IMR-90 (cell line): ENCODE data around the gene FAM78A. TPM values are rescaled to one million over a fixed set of nuclear protein-coding genes. Genes with fewer than 3 reads are reported as not detected.

Experiments used
- ATAC-seq: fragments of 200-7000 bp; cut with Tn5 transposase; 2 replicates; pipeline ENCODE4 v1.9.1; 2020; ENCODE audit warnings: low read depth, mild to moderate bottlenecking, moderate library complexity
- BruUV-seq: library from RNA; stranded (reverse); fragments of 400-500 nt; replicated peaks from 2 replicates; lab custom pipeline; 2021; lab: Mats Ljungman, UMichigan
- CTCF ChIA-PET: fragments of 300-600 bp; formaldehyde crosslinking; extraction: SDS; loops from one replicate; lab custom pipeline; 2021; ENCODE audit warnings: antibody characterized with exemption; lab: Yijun Ruan, JAX
- POLR2A ChIA-PET: fragments of 300-600 bp; sonication (Branson Sonifier 250); formaldehyde crosslinking; loops from one replicate; lab custom pipeline; 2022; ENCODE audit warnings: antibody characterized with exemption; ENCODE audit not compliant: unreplicated experiment; lab: Charles Lee
- DNase-seq: peaks from one replicate; pipeline ENCODE4 v3.0.0; 2013
- H2AFZ ChIP-seq: replicated peaks from 2 replicates; pipeline ENCODE3; 2013; ENCODE audit warnings: low read length, mild to moderate bottlenecking; ENCODE audit not compliant: poor library complexity
- H2AK5ac ChIP-seq: 2 replicates; pipeline ENCODE4 v1.6.1; 2013; ENCODE audit warnings: low read depth, low read length, inconsistent platforms
- H2AK9ac ChIP-seq: replicated peaks from 2 replicates; pipeline ENCODE3; 2013; ENCODE audit warnings: mild to moderate bottlenecking, low read depth, low read length, moderate library complexity; ENCODE audit not compliant: poor library complexity
- H2BK120ac ChIP-seq: 2 replicates; pipeline ENCODE4 v1.6.1; 2013; ENCODE audit warnings: low read depth, low read length, inconsistent platforms
- H2BK15ac ChIP-seq: 3 replicates; pipeline ENCODE4 v1.6.1; 2013; ENCODE audit warnings: low read depth, low read length, inconsistent platforms
- H2BK20ac ChIP-seq: 2 replicates; pipeline ENCODE4 v1.6.1; 2013; ENCODE audit warnings: low read depth, mild to moderate bottlenecking, inconsistent platforms, low read length, moderate library complexity
- H2BK5ac ChIP-seq: 2 replicates; pipeline ENCODE4 v1.6.1; 2013; ENCODE audit warnings: mild to moderate bottlenecking, low read depth, low read length, inconsistent platforms; ENCODE audit not compliant: poor library complexity, severe bottlenecking
- H3K14ac ChIP-seq: replicated peaks from 2 replicates; pipeline ENCODE4 v1.6.1; 2013; ENCODE audit warnings: low read depth, low read length, inconsistent platforms
- H3K18ac ChIP-seq: 2 replicates; pipeline ENCODE4 v1.6.1; 2013; ENCODE audit warnings: low read depth, low read length, control low read depth
- H3K23ac ChIP-seq: 2 replicates; pipeline ENCODE4 v1.6.1; 2013; ENCODE audit warnings: low read depth, low read length, inconsistent platforms
- H3K27ac ChIP-seq: 2 replicates; pipeline ENCODE4 v1.5.1; 2013; ENCODE audit warnings: mild to moderate bottlenecking, control low read depth, low read length; ENCODE audit not compliant: insufficient read depth
- H3K27me3 ChIP-seq: 2 replicates; pipeline ENCODE4 v1.6.1; 2013; ENCODE audit warnings: low read length; ENCODE audit not compliant: control insufficient read depth, insufficient read depth
- H3K36me3 ChIP-seq: 2 replicates; pipeline ENCODE4 v1.6.1; 2013; ENCODE audit warnings: low read length, mixed read lengths; ENCODE audit not compliant: control insufficient read depth, insufficient read depth
- H3K4ac ChIP-seq: 2 replicates; pipeline ENCODE4 v1.6.1; 2013; ENCODE audit warnings: low read depth, low read length, inconsistent platforms
- H3K4me1 ChIP-seq: 2 replicates; pipeline ENCODE4 v1.6.1; 2013; ENCODE audit warnings: low read length, mixed read lengths; ENCODE audit not compliant: control insufficient read depth, insufficient read depth
- H3K4me2 ChIP-seq: 2 replicates; pipeline ENCODE4 v1.6.1; 2013; ENCODE audit warnings: low read depth, mild to moderate bottlenecking, control low read depth, low read length, moderate library complexity
- H3K4me3 ChIP-seq: 2 replicates; pipeline ENCODE4 v1.5.1; 2013; ENCODE audit warnings: low read depth, mild to moderate bottlenecking, control low read depth, low read length, moderate library complexity; ENCODE audit not compliant: insufficient read depth
- H3K56ac ChIP-seq: 2 replicates; pipeline ENCODE4 v1.6.1; 2013; ENCODE audit warnings: low read length, inconsistent platforms; ENCODE audit not compliant: insufficient read depth; ENCODE audit errors: extremely low read depth
- H3K79me1 ChIP-seq, 2 experiments: 2 replicates each; pipeline ENCODE4 v1.6.1; 2013; ENCODE audit warnings: low read length in 2 of 2, inconsistent platforms in 1 of 2, low read depth in 1 of 2
- H3K9ac ChIP-seq: 2 replicates; pipeline ENCODE4 v1.6.1; 2013; ENCODE audit warnings: low read depth, low read length, control low read depth
- H3K9me1 ChIP-seq: 2 replicates; pipeline ENCODE4 v1.6.1; 2013; ENCODE audit warnings: low read length, inconsistent platforms; ENCODE audit not compliant: insufficient read depth
- H3K9me3 ChIP-seq: 2 replicates; pipeline ENCODE4 v1.6.1; 2013; ENCODE audit warnings: low read length; ENCODE audit not compliant: control insufficient read depth, insufficient read depth
- H4K20me1 ChIP-seq: 2 replicates; pipeline ENCODE4 v1.6.1; 2013; ENCODE audit warnings: low read length, inconsistent platforms; ENCODE audit not compliant: insufficient read depth
- H4K5ac ChIP-seq: 2 replicates; pipeline ENCODE4 v1.6.1; 2013; ENCODE audit warnings: mild to moderate bottlenecking, low read depth, low read length, control low read depth
- H4K8ac ChIP-seq, 2 experiments: 2 replicates each; pipeline ENCODE4 v1.6.1; 2013; ENCODE audit warnings: low read depth in 2 of 2, low read length in 2 of 2, control low read depth in 1 of 2, inconsistent platforms in 1 of 2
- H4K91ac ChIP-seq: 2 replicates; pipeline ENCODE4 v1.6.1; 2013; ENCODE audit warnings: low read depth, low read length, inconsistent platforms; ENCODE audit not compliant: insufficient read depth
- CEBPB ChIP-seq: IDR thresholded peaks from 2 replicates; pipeline ENCODE4 v1.6.1; 2012; ENCODE audit warnings: low read depth, low read length, improper control_type of control experiment
- CHD1 ChIP-seq: IDR thresholded peaks from 2 replicates; pipeline ENCODE4 v1.6.1; 2012; ENCODE audit warnings: low read depth, low read length, improper control_type of control experiment
- CTCF ChIP-seq: conservative IDR thresholded peaks from 2 replicates; pipeline ENCODE4 v1.5.1; 2012; ENCODE audit warnings: mild to moderate bottlenecking, low read depth, low read length, improper control_type of control experiment
- FOS ChIP-seq: fragments of 150-350 bp; IDR thresholded peaks from 2 replicates; pipeline ENCODE4 v1.6.1; 2016; ENCODE audit warnings: low read depth, low read length
- MAFK ChIP-seq: IDR thresholded peaks from 2 replicates; pipeline ENCODE4 v1.6.1; 2012; ENCODE audit warnings: low read depth, low read length, improper control_type of control experiment
- MAZ ChIP-seq: IDR thresholded peaks from 2 replicates; pipeline ENCODE4 v1.6.1; 2012; ENCODE audit warnings: low read depth, mild to moderate bottlenecking, low read length, improper control_type of control experiment, moderate library complexity, borderline replicate concordance
- MXI1 ChIP-seq: IDR thresholded peaks from 2 replicates; pipeline ENCODE4 v1.6.1; 2012; ENCODE audit warnings: low read depth, mild to moderate bottlenecking, low read length, moderate library complexity, borderline replicate concordance
- NFE2L2 ChIP-seq: fragments of 150-350 bp; IDR thresholded peaks from 2 replicates; pipeline ENCODE4 v1.6.1; 2016; ENCODE audit warnings: low read depth, mild to moderate bottlenecking, low read length
- POLR2A ChIP-seq: IDR thresholded peaks from 2 replicates; pipeline ENCODE4 v1.6.1; 2012; ENCODE audit warnings: mild to moderate bottlenecking, low read depth, low read length
- RAD21 ChIP-seq: IDR thresholded peaks from 2 replicates; pipeline ENCODE4 v1.6.1; 2012; ENCODE audit warnings: low read length, improper control_type of control experiment
- RCOR1 ChIP-seq: IDR thresholded peaks from 2 replicates; pipeline ENCODE4 v1.6.1; 2012; ENCODE audit warnings: mild to moderate bottlenecking, low read length, improper control_type of control experiment; ENCODE audit not compliant: insufficient replicate concordance
- SMC3 ChIP-seq: fragments of 150-350 bp; IDR thresholded peaks from 2 replicates; pipeline ENCODE4 v1.6.1; 2016; ENCODE audit warnings: low read depth, mild to moderate bottlenecking, antibody characterized with exemption, low read length, moderate library complexity
- USF2 ChIP-seq: fragments of 150-350 bp; IDR thresholded peaks from 2 replicates; pipeline ENCODE4 v1.6.1; 2017; ENCODE audit warnings: mild to moderate bottlenecking, antibody characterized with exemption, low read length, low read depth
- WGBS, 2 experiments: methylation state at CpG; one replicate each; pipeline versions ENCODE4 v1.1.5 to v1.1.7; 2013; ENCODE audit warnings: missing lambda C conversion rate in 2 of 2; ENCODE audit not compliant: insufficient read length in 1 of 2; ENCODE audit errors: extremely low coverage in 2 of 2; 5-methylcytosine and 5-hydroxymethylcytosine counted together
- dilution Hi-C: fragments of 300-500 bp; cut with HindIII; formaldehyde crosslinking; loops from one replicate; pipeline ENCODE4 v1.14.3; 2018; ENCODE audit warnings: low sequenced_read_pairs; ENCODE audit not compliant: unreplicated experiment
- in situ Hi-C: fragments of 300-500 bp; cut with MboI; formaldehyde crosslinking; loops from 3 replicates; pipeline ENCODE4 v1.14.3; 2019; ENCODE audit warnings: low sequenced_read_pairs, inconsistent platforms, mixed read lengths
- intact Hi-C: fragments of 100-400 bp; cut with micrococcal nuclease; formaldehyde crosslinking; loops from 2 replicates; pipeline ENCODE4 v1.10.0; 2022
- polyA plus RNA-seq, 3 experiments: library from polyadenylated mRNA; depleted of rRNA; stranded (reverse); fragments of >200 nt; gene quantifications; 2 replicates each; pipeline ENCODE4 v1.2.3, GENCODE V29; 2012; ENCODE audit warnings: low replicate concordance in 1 of 3
- total RNA-seq: library from RNA; depleted of rRNA; stranded (reverse); fragments of >200 nt; gene quantifications from 2 replicates; pipeline ENCODE4 v1.2.3, GENCODE V29; 2012
- TF ChIP-seq, protein P1 (sequence below): fragments of 150-350 bp; IDR thresholded peaks from 2 replicates; pipeline ENCODE4 v1.6.1; 2016; ENCODE audit warnings: low read depth, mild to moderate bottlenecking, low read length, moderate library complexity, borderline replicate concordance

Gene FAM78A
- total and polyA plus RNA-seq, 2 of the 4 experiments (the other 2 are of a cell fraction): 0.18 to 0.27 TPM

DNA sequence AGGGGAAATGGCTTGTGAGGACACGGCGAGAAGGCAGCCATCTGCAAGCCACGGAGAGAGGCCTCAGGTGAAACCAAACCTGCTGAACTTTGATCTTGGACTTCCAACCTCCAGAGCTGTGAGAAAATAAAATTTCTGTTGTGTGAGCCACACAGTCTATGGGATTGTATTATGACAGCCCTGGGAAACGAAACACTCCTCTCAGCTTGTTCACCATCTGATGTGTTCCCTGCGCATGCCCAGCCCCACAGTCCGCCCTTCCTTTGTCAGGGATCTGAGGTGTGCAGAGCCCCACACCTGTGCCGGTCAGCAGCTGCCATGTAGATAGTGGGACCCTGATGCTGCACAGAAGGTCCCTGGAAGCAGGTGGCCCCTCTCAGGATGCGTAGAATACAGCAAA, 47.3 kb upstream of the FAM78A start:
- CTCF ChIA-PET: interaction anchor here (0.6 kb wide), 1 partner anchor 145 kb away, joined by 3 read pairs; no protein-coding TSS in a partner anchor
- H4K91ac ChIP-seq: no peak overlapping the region
- H3K4me1 ChIP-seq: peaks cover 3% of the 10 kb centered on the region
- H4K5ac ChIP-seq: no peak overlapping the region
- no peaks in the 10 kb centered on the region for H3K79me1 ChIP-seq
- no peak for DNase-seq
- H2AK9ac ChIP-seq: no peak overlapping the region
- H3K4ac ChIP-seq: no peak overlapping the region
- no peaks in the 10 kb centered on the region for H3K36me3 ChIP-seq
- intact Hi-C loops (no loop called here), in situ Hi-C loops (no loop called here), dilution Hi-C loops (no loop called here)
- no peak overlapping the region for H3K18ac ChIP-seq
- no peak overlapping the region for H3K14ac ChIP-seq
- BruUV-seq: no TSS peak
- 0 out of 2 replicates have a peak, but pooled peaks cover 4% of the 10 kb centered on the region for H3K9me1 ChIP-seq
- H4K8ac ChIP-seq: no peak overlapping the region
- POLR2A ChIA-PET: no interaction called here
- no peak overlapping the region for H2BK15ac ChIP-seq
- no peak overlapping the region for H3K27ac ChIP-seq
- H3K4me3 ChIP-seq: no peak overlapping the region
- H2AFZ ChIP-seq: no peak overlapping the region
- WGBS, 2 experiments: 93% methylated on average over 3 of the region's 8 CpGs; no CpG with 5 or more reads in 1 of the 2 experiments
- H2BK20ac ChIP-seq: no peak overlapping the region
- H2AK5ac ChIP-seq: no peak overlapping the region
- no peak overlapping the region for H3K56ac ChIP-seq
- no peak overlapping the region for H3K23ac ChIP-seq
- H3K27me3 ChIP-seq: no peaks in the 10 kb centered on the region
- no peak overlapping the region for H3K9ac ChIP-seq
- H4K20me1 ChIP-seq: no peaks in the 10 kb centered on the region
- ATAC-seq: no peak
- H2BK5ac ChIP-seq: no peak overlapping the region
- H3K4me2 ChIP-seq: no peak overlapping the region
- TF ChIP-seq CTCF (no peak), CEBPB (no peak), MAZ (no peak), USF2 (no peak), FOS (no peak), SMC3 (no peak), POLR2A (no peak), RAD21 (no peak), MXI1 (no peak), MAFK (no peak), RCOR1 (no peak), NFE2L2 (no peak), CHD1 (no peak)
- TF ChIP-seq, protein P1, sequence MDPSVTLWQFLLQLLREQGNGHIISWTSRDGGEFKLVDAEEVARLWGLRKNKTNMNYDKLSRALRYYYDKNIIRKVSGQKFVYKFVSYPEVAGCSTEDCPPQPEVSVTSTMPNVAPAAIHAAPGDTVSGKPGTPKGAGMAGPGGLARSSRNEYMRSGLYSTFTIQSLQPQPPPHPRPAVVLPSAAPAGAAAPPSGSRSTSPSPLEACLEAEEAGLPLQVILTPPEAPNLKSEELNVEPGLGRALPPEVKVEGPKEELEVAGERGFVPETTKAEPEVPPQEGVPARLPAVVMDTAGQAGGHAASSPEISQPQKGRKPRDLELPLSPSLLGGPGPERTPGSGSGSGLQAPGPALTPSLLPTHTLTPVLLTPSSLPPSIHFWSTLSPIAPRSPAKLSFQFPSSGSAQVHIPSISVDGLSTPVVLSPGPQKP: no peak
- no peak overlapping the region for H2BK120ac ChIP-seq
- H3K9me3 ChIP-seq: no peaks in the 10 kb centered on the region
